Inflammatory macrophage treated with lipopolysaccharide for 4 hours (primary cell): ENCODE results near the gene YEATS2.

Source experiments
- DNase-seq: peaks from one replicate; pipeline ENCODE4 v3.0.0-alpha.2; 2020

YEATS2 gene

GRCh38 chr3:183815951-183816475, 118.4 kb downstream of the YEATS2 start:
- DNase-seq, result no peak

- DNase-seq, result no peak
These were observed 119.3 kb downstream of the YEATS2 start for GRCh38 chr3:183816681-183817510.

DNA sequence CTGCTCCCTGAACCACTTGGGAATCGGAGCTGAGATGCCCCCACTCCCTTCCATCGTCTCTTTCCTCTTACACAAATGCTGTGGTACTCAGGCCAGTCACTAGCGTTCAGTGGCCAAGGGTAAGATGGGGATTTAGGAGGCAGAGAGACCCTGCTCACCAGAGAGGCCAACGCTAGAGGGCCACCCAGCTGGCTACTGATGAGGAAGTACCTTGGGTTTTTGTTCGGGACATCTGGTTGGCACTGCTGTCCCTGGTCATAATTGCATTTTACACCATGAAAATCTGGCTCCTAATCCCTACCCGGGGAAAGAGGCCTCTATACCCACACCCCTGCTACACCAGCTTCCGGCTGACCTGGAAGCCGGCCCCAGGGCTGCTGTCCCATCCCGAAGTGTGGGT, 120.0 kb downstream of the YEATS2 start:
- no peak for DNase-seq

- DNase-seq, result no peak
These were observed 120.5 kb downstream of the YEATS2 start for GRCh38 chr3:183818041-183818620.

- DNase-seq, result no peak
These were observed 121.4 kb downstream of the YEATS2 start for GRCh38 chr3:183818706-183819624.

DNA sequence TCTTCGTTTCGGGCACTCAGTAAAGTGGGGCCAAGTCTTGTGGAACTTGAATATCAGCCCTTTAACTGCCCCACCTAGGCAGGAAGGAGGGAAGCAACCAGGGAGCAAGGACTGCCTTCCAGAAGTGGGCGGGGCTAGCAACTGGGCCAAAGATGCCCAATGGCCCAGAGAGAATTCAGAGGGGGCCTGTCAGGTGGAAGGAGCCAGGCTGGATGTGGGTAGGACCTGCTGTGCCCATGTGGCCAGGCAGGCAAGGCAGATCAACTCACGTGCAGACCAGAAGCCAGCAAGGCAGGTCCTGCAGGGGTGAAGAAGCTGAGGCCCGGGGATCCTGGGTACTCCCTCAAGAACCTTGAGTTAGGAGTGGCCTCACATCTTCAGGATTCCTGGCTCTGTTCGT, 122.2 kb downstream of the YEATS2 start:
- no peak for DNase-seq

- no peak for DNase-seq
These were observed 125.0 kb downstream of the YEATS2 start for GRCh38 chr3:183822631-183823030.

GRCh38 chr3:183823963-183824362, 126.4 kb downstream of the YEATS2 start:
- no peak for DNase-seq

GRCh38 chr3:183824761-183825455, 127.3 kb downstream of the YEATS2 start:
- peak; percentile 10 for DNase-seq

DNA sequence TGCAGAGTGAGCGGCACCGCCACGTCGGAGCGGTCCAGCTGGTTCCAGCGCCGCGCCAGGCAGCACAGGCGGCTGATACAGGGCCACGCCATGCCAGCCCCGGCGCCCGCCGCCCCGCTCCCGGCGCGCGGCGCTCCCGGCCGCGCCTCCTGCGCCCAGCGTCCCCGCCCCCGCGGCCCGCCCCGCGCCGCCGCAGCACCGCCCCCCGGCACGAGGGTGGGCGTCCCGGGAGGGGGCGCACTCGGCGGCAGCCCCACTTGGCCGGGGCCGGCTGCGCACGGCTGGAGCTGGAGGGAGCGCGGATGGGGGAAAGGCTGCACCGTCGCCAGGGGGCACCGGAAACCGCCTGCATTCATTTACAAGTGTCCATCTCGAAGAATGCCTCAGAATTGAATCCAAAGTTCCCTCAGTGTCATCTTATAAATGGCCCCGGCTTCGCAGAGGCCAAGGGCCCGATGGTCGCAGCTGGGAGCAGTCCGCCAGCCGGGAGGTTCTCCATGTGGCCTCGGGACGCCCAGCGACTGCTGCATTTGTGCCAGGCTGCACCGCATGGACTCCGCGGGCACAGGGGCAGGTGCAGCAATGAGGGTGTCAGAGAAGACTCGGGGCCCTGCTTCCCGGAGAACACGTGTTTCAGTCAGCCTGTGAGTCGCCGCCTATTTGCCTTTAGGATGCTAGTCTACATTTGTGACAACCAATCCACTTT, 128.0 kb downstream of the YEATS2 start, which contains the start of gene MAP6D1:
MAP6D1 (minus strand) TSS at position 122 of the 706 bp plus-strand sequence; CDS start at position 92, 30 bp downstream.
- DNase-seq, result peak; percentile 48

GRCh38 chr3:183826448-183827250, 129.1 kb downstream of the YEATS2 start:
- no peak for DNase-seq

GRCh38 chr3:183827809-183828537, 130.4 kb downstream of the YEATS2 start:
- no peak for DNase-seq

GRCh38 chr3:183828538-183828870, 130.9 kb downstream of the YEATS2 start:
- DNase-seq, result no peak

GRCh38 chr3:183829466-183829865, 131.9 kb downstream of the YEATS2 start:
- no peak for DNase-seq

GRCh38 chr3:183830187-183830586, 132.6 kb downstream of the YEATS2 start:
- DNase-seq, result no peak

GRCh38 chr3:183833516-183833915, 135.9 kb downstream of the YEATS2 start:
- no peak for DNase-seq

- DNase-seq, result no peak
These were observed 139.8 kb downstream of the YEATS2 start for GRCh38 chr3:183837390-183837789.

GRCh38 chr3:183837894-183838293, 140.3 kb downstream of the YEATS2 start:
- DNase-seq, result no peak

DNA sequence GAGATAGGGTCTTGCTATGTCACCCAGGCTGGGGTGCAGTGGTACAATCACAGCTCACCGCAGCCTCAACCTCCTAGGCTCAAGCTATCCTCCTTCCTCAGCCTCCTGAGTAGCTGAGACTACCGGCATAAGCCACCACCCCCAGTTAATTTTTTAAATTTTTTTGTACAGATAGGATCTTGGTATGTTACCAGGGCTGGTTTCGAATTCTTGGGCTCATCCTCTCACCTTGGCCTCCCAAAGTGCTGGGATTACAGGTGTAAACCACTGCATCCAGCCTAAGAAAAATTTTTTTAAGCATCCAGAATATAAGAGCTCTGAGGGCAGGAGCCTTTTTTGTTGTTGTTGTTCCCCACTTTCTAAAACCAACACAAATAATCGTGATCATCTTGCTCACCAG, 142.2 kb downstream of the YEATS2 start:
- no peak for DNase-seq

DNA sequence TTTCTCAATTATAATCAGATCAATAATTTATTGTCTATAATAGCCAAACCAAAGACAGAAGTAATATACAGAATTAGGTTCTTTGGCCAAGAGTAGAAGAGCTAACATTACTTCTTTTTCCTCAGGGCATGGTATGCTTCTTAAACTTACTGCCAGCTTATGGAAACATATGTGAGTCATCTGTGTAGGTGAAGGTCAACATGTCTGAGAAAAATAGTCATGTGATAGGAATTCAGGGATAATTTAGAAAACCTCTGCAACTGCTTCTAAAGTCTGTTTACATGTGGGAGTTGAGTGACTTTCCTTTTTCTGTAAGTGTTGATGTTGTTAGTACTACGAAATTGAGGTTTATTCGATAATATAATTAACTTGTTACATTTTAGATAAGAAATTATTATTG, 147.0 kb downstream of the YEATS2 start:
- peak; percentile 59 for DNase-seq
